HG02981 (cell line): Measurements from ENCODE around the gene ARHGEF10L.
"Not testable (repeated sequence)": the region's sequence is repeated elsewhere in the genome, so short reads cannot be mapped to it uniquely, and the experiment has no call there.

Source experiments
- ATAC-seq: cut with Tn5 transposase; IDR thresholded peaks from one replicate; pipeline ENCODE4 v1.9.1; 2021; ENCODE audit warnings: mild to moderate bottlenecking, moderate library complexity; ENCODE audit not compliant: unreplicated experiment

The ARHGEF10L gene, protein sequence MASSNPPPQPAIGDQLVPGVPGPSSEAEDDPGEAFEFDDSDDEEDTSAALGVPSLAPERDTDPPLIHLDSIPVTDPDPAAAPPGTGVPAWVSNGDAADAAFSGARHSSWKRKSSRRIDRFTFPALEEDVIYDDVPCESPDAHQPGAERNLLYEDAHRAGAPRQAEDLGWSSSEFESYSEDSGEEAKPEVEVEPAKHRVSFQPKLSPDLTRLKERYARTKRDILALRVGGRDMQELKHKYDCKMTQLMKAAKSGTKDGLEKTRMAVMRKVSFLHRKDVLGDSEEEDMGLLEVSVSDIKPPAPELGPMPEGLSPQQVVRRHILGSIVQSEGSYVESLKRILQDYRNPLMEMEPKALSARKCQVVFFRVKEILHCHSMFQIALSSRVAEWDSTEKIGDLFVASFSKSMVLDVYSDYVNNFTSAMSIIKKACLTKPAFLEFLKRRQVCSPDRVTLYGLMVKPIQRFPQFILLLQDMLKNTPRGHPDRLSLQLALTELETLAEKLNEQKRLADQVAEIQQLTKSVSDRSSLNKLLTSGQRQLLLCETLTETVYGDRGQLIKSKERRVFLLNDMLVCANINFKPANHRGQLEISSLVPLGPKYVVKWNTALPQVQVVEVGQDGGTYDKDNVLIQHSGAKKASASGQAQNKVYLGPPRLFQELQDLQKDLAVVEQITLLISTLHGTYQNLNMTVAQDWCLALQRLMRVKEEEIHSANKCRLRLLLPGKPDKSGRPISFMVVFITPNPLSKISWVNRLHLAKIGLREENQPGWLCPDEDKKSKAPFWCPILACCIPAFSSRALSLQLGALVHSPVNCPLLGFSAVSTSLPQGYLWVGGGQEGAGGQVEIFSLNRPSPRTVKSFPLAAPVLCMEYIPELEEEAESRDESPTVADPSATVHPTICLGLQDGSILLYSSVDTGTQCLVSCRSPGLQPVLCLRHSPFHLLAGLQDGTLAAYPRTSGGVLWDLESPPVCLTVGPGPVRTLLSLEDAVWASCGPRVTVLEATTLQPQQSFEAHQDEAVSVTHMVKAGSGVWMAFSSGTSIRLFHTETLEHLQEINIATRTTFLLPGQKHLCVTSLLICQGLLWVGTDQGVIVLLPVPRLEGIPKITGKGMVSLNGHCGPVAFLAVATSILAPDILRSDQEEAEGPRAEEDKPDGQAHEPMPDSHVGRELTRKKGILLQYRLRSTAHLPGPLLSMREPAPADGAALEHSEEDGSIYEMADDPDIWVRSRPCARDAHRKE (N-terminal part only)

DNA sequence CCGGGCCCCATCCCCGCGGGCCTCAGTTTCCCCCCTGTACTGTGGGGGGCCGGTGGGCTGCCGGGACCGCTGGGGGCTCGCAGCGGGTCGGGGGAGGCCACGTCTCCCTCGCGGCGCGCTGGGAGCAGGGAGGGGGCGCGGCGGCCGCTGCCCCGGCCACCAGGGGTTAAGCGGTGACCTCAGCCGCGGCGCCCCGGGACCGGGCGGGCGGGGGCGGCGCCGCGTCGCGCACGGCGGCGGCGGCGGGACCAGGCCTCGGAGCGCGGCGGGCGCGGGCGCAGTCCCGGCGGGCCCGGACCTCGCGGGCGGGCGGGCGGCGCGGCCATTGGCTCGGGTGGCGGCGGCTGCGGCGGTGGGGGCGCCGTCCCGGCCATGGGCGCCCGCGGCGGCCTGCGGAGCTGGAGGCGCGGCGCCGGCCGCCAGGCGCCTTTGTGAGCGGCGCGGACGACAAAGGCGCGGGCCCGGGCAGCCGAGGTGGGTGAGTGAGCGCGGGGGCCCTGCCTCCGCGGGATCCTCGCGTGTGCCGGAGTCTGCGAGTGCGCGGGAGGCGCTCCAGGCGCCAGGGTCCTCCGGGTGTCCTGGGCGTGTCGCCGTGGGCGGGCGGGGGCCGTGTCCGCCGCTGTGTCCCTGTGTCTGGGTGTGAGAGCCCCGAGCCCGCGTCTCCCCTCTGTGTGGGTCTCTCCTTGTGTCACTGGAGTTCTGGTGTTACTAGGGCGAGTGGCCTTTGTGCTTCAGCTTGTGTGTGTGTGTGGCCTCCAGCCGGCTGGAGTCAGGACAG is at the start of gene ARHGEF10L:
ARHGEF10L (plus strand) TSS at position 222 of the 778 bp plus-strand sequence. CDS start 40,898 bp downstream, outside the sequence.
- ATAC-seq = no peak

DNA sequence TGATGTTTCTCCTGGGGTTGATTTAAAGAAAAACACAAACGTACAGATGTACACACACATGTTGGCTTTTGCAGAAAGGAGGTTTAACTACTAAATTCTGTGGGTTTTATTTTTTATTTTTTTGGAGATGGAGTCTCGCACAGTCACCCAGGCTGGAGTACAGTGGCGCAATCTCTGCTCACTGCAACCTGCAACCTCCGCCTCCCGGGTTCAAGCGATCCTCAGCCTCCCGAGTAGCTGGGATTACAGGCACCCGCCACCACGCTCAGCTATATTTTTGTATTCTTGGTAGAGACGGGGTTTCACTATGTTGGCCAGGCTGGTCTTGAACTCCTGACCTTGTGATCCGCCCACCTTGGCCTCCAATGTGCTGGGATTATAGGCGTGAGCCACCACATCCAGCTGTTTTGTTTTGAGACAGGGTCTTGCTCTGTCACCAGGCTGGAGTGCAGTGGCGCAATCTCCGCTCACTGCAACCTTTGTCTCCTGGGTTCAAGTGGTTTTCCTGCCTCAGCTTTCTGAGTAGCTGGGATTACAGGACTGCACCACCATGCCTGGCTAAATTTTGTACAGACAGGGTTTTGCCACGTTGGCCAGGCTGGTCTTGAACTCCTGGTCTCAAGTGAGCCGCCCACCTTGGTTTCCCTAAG is 49.6 kb upstream of the ARHGEF10L start:
- ATAC-seq = not testable (repeated sequence)

DNA sequence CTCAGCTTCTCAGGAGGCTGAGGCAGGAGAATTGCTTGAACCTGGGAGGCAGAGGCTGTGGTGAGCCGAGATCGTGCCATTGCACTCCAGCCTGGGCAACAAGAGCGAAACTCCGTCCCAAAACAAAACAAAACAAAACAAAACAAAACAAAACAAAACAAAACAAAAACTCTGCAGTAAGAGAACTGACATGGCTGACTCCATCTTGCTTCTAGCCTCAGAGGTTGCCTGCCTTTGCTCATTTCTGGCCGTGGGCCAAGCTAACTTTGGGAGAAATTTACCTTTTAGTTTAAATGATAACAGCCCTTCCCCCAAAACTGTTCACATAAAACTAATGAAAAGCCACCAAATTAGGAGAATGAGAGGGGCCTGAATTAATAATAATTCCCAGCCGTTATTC is 48.8 kb upstream of the ARHGEF10L start:
- ATAC-seq = not testable (repeated sequence)

DNA sequence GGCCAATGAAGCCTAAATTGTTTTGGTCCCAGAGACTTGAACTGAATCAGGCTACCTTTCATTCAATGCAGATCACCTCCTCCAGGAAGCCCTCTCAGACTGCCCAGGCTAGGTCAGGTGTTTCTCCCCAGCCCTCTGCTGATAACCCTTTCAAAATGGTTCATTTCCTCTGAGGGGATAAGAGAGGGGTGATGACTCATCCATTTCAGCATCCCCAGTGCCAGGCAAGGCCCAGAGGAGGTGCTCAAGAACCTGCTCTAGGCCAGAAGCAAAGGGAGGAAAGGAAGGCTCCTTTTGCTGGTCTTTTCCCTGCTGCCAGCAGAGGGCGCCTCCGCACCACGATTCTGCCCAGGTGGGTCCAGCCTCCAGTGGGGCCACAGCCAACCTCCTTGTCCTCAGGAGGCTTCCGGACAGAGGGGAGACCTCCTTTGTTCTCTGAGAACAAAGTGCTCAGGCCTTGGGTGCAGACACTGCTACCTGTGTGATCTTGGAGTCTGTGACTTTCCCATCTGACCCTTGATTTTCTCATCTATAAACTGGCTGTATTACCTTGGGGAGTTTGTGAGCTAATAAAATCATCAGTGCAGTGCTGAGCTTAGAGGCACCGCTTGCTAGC is 45.3 kb upstream of the ARHGEF10L start:
- no peak for ATAC-seq

GRCh38 chr1:17496419-17496818 is 43.1 kb upstream of the ARHGEF10L start:
- no peak for ATAC-seq

DNA sequence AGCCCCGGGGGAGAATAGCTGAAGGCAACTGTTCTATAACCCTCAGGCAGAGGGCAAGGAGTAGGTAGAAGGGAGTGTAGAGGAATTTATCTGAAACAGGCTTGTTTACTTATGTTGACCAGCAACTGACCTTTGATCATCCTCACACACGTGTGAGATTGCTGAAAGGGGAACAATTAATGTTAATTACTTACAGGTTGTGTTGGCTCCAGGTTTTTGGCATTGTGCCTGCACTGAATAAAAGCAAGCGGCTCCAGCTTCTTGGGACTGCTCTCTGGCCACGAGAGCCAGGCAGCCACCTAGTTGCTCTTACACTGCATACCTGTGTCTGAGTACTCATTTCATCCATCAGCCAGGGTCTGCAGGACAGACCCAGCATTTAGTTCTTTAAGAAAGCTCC is 41.3 kb upstream of the ARHGEF10L start:
- ATAC-seq = no peak

DNA sequence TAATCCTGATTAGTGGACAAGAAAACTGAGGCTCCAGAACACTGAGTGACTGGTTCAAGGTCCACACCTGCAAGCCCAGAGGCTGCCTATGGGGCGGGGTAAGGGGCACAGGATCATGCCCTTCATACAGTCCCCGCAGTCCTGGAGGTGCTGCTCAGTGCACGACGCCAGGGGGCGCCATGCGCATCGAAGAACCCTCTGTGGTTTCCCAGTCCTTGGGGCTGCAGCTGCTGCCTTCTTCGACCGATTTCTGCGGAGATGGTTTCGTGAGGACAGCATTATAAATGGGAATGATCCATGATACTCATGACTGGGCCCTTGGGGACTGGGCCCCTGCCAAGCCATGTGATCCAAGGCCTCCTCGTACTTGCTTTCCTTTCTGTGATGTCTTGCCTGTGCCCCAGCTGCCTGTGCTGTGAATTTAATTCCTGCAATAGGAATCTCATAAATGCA is 37.1 kb upstream of the ARHGEF10L start:
- no peak for ATAC-seq

DNA sequence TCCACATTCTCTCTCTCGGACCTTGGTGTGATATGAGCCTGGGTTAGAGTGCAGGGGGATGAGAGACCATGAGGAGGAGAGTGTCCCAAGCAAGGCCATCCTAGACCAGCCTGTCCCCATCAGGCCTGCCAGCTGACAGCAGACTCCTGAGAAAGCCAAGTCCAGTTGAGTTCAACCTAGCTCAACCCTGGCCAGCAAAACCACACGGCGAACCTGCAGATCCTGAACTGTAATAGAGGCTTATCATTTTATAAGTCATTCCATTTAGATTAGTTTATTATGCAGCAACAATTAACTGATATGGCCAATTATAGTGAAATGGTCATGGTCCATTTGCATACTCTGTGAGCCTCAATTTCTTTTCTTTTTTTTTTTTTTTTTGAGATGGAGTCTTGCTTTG is 36.4 kb upstream of the ARHGEF10L start:
- ATAC-seq = no peak

DNA sequence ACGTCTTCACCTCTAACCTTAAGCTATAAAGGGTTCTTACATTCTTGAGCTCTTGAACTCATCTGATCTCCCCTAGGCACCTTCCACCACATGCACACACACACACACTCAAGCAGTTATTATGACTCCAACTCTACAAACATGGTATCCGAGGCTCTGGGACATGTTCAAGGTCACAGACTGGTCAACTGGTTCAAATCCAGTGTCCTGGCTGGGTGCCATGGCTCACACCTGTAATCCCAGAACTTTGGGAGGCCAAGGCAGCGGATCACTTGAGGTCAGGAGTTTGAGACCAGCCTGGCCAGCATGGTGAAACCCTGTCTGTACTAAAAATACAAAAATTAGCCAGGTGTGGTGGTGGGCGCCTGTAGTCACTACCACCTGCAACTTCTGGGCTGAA is 32.3 kb upstream of the ARHGEF10L start:
- ATAC-seq = not testable (repeated sequence)

GRCh38 chr1:17507915-17508314 is 31.6 kb upstream of the ARHGEF10L start:
- ATAC-seq = no peak

DNA sequence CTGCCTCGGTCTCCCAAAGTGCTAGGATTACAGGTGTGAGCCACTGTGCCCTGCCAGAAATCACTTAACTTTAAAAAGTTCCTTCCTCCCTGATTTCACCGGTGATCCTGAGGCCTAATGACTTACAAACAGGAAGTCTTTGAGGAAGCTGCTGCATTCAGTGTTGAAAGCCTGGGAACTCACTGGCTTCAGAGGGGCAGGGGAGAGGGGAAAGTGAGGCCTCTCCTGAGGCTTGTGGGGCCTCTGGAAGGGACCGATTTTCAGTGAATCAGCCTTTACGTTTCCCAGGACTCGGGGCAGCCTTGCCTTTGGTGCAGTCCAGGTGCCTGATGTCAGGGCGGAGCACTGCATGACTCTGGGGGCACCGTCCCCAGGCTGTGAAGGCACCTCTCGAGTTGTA is 30.1 kb upstream of the ARHGEF10L start:
- ATAC-seq = no peak

DNA sequence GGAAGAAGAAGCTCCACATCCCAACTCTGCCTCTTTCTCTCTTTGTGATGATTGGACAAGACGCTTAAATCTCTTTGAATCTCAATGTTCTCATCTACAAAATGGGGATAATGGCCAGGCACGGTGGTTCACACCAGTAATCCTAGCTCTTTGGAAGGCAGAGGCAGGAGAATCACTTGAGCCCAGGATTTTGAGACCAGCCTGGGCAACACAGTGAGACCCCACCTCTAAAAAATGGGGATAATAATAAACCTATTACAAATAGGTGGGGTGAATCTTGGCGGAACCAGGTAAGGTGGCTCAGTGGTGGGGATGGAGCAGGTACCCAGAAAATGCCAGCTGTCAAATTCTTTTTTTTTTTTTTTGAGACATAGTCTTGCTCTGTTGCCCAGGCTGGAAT is 29.4 kb upstream of the ARHGEF10L start:
- no peak for ATAC-seq

DNA sequence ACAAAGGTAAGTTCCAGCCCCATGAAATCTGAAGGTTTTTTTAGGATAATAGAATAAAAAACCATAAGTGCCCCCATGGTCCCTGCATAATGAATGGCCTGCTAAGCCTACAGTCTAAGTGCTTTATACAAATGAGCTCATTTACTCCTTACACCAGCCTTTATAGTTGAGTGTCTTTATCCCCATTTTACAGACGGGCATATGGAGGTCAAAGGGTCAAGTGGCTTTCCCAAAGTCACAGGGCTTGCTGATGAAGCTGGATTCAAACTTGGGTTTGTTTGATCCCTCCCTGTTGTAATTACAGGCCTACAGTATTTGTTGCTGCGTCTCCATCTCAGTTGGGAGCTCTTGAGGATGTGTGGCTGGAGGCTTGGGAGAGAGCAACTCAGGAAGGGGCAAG is 28.3 kb upstream of the ARHGEF10L start:
- no peak for ATAC-seq

- ATAC-seq = no peak
Measured at GRCh38 chr1:17513131-17513530, 26.4 kb upstream of the ARHGEF10L start.

DNA sequence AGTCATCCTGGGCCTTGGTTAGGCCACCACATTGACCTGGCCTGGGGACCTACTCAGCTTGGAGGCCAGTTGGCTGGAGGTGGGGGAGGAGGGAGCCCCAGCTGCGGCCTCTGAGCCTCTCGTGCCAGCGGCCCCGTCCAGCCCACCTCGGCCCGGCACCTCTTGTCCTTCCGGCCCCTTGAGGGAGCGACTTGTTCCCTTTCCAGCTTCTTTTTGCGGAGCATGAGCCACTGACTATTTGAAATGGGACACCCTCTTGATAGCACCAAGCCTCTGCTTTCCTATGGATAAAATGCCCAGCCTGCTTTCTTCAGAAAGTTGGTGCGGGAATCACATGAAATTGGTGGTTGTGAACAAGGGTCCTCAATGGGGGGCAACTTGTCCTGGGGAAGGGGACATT is 24.7 kb upstream of the ARHGEF10L start:
- ATAC-seq = no peak

GRCh38 chr1:17515902-17516301 is 23.6 kb upstream of the ARHGEF10L start:
- no peak for ATAC-seq

DNA sequence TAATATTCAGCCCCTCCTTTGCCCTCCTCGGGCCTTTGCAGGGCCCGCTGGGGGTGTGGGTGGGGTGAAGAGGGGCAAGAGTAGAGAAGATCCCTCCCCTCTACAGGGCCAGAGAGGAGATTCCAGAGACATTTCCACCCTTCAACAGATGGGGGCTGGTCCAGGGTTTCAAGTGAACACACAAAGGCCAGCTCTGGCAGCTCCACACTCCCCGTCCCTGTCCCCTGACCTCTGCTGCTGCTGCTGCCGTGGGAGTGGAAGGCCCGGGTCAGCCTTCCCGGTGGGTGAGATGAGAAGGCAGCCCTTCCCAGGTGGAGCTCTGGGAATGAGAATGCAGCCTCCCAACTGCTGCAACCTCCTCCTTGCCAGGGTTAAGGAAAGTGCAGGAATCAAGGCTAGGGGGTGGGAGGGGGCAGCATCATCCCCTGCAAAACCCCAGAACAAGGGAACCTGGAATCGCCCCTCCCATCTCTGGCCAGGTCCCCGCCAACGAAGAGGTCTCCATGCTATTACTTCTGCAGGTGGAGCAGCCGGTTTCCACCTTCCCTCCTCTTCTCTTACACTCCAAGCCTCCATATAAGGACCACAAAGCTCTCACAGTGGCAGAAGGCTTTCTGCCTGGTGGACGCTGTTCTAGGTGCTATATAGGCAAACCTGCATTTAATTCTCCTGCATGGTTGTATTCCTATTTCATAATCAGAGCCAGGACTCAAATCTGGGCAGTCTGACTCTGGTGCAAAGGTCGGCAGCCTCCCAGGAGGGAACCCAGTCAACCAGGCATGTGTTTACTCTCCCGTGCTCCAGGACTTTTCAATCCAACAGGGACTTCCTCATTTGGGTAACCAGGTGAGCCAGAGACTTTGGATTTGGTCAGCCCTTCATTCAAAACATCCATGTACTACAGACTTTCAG is 22.9 kb upstream of the ARHGEF10L start:
- no peak for ATAC-seq

GRCh38 chr1:17520041-17520440 is 19.5 kb upstream of the ARHGEF10L start:
- no peak for ATAC-seq
